Sigmoid colon (tissue), 7 donors: ENCODE results near the gene RBFOX1. TPM values are rescaled to one million over a fixed set of nuclear protein-coding genes. Genes with fewer than 3 reads are reported as not detected.

Source experiments
- DNase-seq: peaks from one replicate; pipeline ENCODE4 v3.0.0-alpha.2; 2019
- H3K27ac ChIP-seq, 4 donors: fragments of 200-600 bp; sonication (generic); one replicate each; pipeline ENCODE4 v1.5.1; 2016 to 2019; ENCODE audit warnings: mild to moderate bottlenecking in 1 of 4
- H3K27me3 ChIP-seq, 3 donors: fragments of 200-600 bp; sonication (generic); one replicate each; pipeline ENCODE4 v1.5.1; 2019; ENCODE audit warnings: mild to moderate bottlenecking in 1 of 3
- H3K36me3 ChIP-seq, 4 donors: fragments of 200-600 bp; sonication (generic); one replicate each; pipeline ENCODE4 v1.5.1; 2016 to 2019
- H3K4me1 ChIP-seq, 4 donors: fragments of 200-600 bp; sonication (generic); one replicate each; pipeline ENCODE4 v1.5.1; 2017 to 2019
- H3K4me3 ChIP-seq, 4 donors: fragments of 200-600 bp; sonication (generic); one replicate each; pipeline ENCODE4 v1.5.1; 2017 to 2019; ENCODE audit warnings: mild to moderate bottlenecking in 2 of 4, moderate library complexity in 1 of 4
- H3K9me3 ChIP-seq, 4 donors: fragments of 200-600 bp in 3 of 4; sonication (generic) in 3 of 4; one replicate each; pipeline versions ENCODE4 v1.5.1 to v1.6.1; 2013 to 2019
- CTCF ChIP-seq, 4 experiments: fragments of 450-650 bp in 3 of 4; fragments of 200-600 bp in 1 of 4; IDR thresholded peaks; one replicate each; pipeline ENCODE4 v1.5.1; 2016 to 2019; ENCODE audit warnings: antibody characterized with exemption in 4 of 4, mild to moderate bottlenecking in 3 of 4, moderate library complexity in 2 of 4
- EP300 ChIP-seq, 4 donors: sonication (generic); formaldehyde crosslinking; IDR thresholded peaks; one replicate each; pipeline ENCODE4 v1.6.1; 2017; ENCODE audit warnings: antibody characterized with exemption in 4 of 4
- POLR2A ChIP-seq, 2 donors: fragments of 450-650 bp; IDR thresholded peaks; one replicate each; pipeline ENCODE4 v1.6.1; 2016; ENCODE audit warnings: antibody characterized with exemption in 2 of 2, mild to moderate bottlenecking in 2 of 2, moderate library complexity in 2 of 2
- POLR2AphosphoS5 ChIP-seq, 4 donors: sonication (generic); formaldehyde crosslinking; IDR thresholded peaks; one replicate each; pipeline ENCODE4 v1.6.1; 2017; ENCODE audit warnings: antibody characterized with exemption in 4 of 4
- WGBS, 2 donors: extraction: QIAGEN DNeasy Blood & Tissue Kit; methylation state at CpG; one replicate each; pipeline ENCODE4 v1.1.7; 2013; 5-methylcytosine and 5-hydroxymethylcytosine counted together
- intact Hi-C: fragments of 100-400 bp; cut with DNase I; formaldehyde crosslinking; loops from one replicate; pipeline ENCODE4 v1.15.1; 2023
- polyA plus RNA-seq, 3 donors: library from polyadenylated mRNA; stranded (reverse); fragments of 200-250 nt; gene quantifications; one replicate each; pipeline ENCODE4 v1.2.3, GENCODE V29; 2013
- total RNA-seq, 4 donors: library from RNA; depleted of rRNA; stranded (reverse); fragments of >200 nt; gene quantifications; one replicate each; pipeline ENCODE4 v1.1.0, GENCODE V29; 2016
- donor health status: healthy with polysubstance abuse.
- donor health status: Bipolar disorder and iron deficiency.
- donor health status: healthy.

RBFOX1 gene
- total and polyA plus RNA-seq, 7 donors, result under 0.01 to 4.4 (median 0.51) TPM; not detected in 3

DNA sequence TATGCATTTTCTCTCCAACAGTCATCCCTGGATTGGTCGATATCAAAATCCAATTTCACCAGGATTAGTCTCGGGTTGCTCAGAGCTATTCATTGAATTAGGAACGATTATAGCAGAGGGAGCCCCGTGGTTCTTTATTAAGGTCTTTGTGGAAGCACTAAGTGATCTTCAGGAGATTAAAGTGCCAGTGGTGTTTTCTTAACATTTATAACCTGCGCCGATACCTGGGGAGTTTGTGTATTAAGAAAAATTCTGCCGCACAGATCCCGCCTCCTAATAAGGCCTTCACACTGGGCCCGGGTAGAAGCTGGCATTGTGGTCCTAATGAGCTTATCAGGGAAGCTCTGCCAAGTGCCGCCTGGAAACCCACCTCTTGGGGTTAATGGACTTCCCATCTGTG lies 238.7 kb downstream of the RBFOX1 start:
- no peak overlapping the region for H3K27ac ChIP-seq
- no peaks in the 10 kb centered on the region for H3K27me3 ChIP-seq
- no peak for DNase-seq
- WGBS, 2 donors, result 79 to 85% methylated on average over 10 of the region's 10 CpGs
- no peak for TF ChIP-seq POLR2A (IDR thresholded peaks at IDR 0.05)
- TF ChIP-seq CTCF (IDR thresholded peaks at IDR 0.05), result no peak
- no peaks in the 10 kb centered on the region for H3K36me3 ChIP-seq
- intact Hi-C loops, result no loop called here
- H3K4me1 ChIP-seq, result no peaks in the 10 kb centered on the region
- no peaks in the 10 kb centered on the region for H3K9me3 ChIP-seq
- no peak overlapping the region for H3K4me3 ChIP-seq

- WGBS, 2 donors, result 74 to 80% methylated on average over 2 of the region's 2 CpGs
- no peak overlapping the region for H3K27ac ChIP-seq
- intact Hi-C loops, result no loop called here
- no peaks in the 10 kb centered on the region for H3K36me3 ChIP-seq
- no peaks in the 10 kb centered on the region for H3K4me1 ChIP-seq
- TF ChIP-seq POLR2AphosphoS5 (IDR thresholded peaks at IDR 0.05), result no peak
- no peak for TF ChIP-seq EP300 (IDR thresholded peaks at IDR 0.05)
- TF ChIP-seq POLR2A (IDR thresholded peaks at IDR 0.05), result no peak
- TF ChIP-seq CTCF (IDR thresholded peaks at IDR 0.05), result no peak
- no peaks in the 10 kb centered on the region for H3K9me3 ChIP-seq
- no peak for DNase-seq
- no peaks in the 10 kb centered on the region for H3K27me3 ChIP-seq
- H3K4me3 ChIP-seq, result no peak overlapping the region
These were observed 244.9 kb downstream of the RBFOX1 start for GRCh38 chr16:7577588-7577987.

- intact Hi-C loops, result no loop called here
- no peak for TF ChIP-seq EP300 (IDR thresholded peaks at IDR 0.05)
- TF ChIP-seq POLR2A (IDR thresholded peaks at IDR 0.05), result no peak
- no peak for TF ChIP-seq POLR2AphosphoS5 (IDR thresholded peaks at IDR 0.05)
These were observed 246.8 kb downstream of the RBFOX1 start for GRCh38 chr16:7579454-7579853.

DNA sequence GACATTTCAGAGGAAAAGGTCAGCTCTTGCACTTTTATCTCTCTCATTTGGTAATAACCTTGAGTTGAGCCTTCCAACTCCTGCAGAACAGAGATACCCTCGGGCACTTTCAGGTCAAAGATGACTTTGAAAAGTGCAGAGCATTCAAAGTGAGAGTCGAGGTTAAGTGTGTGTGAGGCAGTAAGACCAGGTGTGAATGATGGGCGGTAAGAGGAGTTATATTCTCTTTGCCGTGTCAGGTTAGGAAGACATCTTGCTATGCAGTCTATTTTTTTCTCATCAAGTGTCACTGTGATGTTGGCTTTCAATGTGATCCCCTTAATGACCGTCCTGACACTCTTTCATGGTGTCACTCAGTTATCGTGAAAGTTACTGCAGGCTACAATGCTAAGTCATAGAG lies 248.5 kb downstream of the RBFOX1 start:
- intact Hi-C loops, result no loop called here
- TF ChIP-seq EP300 (IDR thresholded peaks at IDR 0.05) (no peak), POLR2A (IDR thresholded peaks at IDR 0.05) (no peak), POLR2AphosphoS5 (IDR thresholded peaks at IDR 0.05) (no peak), CTCF (IDR thresholded peaks at IDR 0.05) (no peak)
- DNase-seq, result no peak
- H3K4me3 ChIP-seq, result no peak overlapping the region
- no peaks in the 10 kb centered on the region for H3K4me1 ChIP-seq
- no peak overlapping the region for H3K27ac ChIP-seq
- H3K9me3 ChIP-seq, result no peaks in the 10 kb centered on the region
- no peaks in the 10 kb centered on the region for H3K36me3 ChIP-seq
- 90% methylated on average over 6 of the region's 6 CpGs for WGBS, 2 donors
- H3K27me3 ChIP-seq, result no peaks in the 10 kb centered on the region

More at GRCh38 chr16:7579454-7579853, 246.8 kb downstream of the RBFOX1 start:
- 93% methylated on average over 8 of the region's 8 CpGs for WGBS, 2 donors
- no peaks in the 10 kb centered on the region for H3K9me3 ChIP-seq
- H3K36me3 ChIP-seq, result no peaks in the 10 kb centered on the region
- H3K4me1 ChIP-seq, result no peaks in the 10 kb centered on the region
- DNase-seq, result no peak
- no peak overlapping the region for H3K4me3 ChIP-seq
- H3K27ac ChIP-seq, result no peak overlapping the region
- H3K27me3 ChIP-seq, result no peaks in the 10 kb centered on the region

DNA sequence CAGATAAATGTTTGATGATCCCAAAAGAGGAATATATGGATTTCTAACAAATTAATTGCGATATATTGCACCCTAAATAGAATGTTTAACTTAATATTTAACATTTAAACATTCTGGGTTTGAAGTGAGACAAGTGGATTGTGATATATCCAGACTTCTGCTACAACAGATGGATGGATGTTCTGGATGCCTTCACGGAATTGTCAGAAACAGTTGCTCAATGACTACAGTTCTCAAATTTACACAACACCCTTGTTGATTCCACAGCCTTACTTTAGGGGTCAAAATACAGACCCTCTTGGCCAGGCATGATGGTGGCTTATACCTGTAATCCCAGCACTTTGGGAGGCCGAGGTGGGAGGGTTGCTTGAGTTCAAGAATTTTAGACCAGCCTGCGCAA lies 250.8 kb downstream of the RBFOX1 start:
- no peak overlapping the region for H3K27ac ChIP-seq
- H3K36me3 ChIP-seq, result no peaks in the 10 kb centered on the region
- TF ChIP-seq EP300 (IDR thresholded peaks at IDR 0.05) (no peak), CTCF (IDR thresholded peaks at IDR 0.05) (no peak), POLR2A (IDR thresholded peaks at IDR 0.05) (no peak), POLR2AphosphoS5 (IDR thresholded peaks at IDR 0.05) (no peak)
- intact Hi-C loops, result no loop called here
- DNase-seq, result no peak
- H3K27me3 ChIP-seq, result no peaks in the 10 kb centered on the region
- H3K4me1 ChIP-seq, result no peaks in the 10 kb centered on the region
- no peak overlapping the region for H3K4me3 ChIP-seq
- H3K9me3 ChIP-seq, result no peaks in the 10 kb centered on the region
- WGBS, 2 donors, result 78% methylated on average over 4 of the region's 4 CpGs
